Brain microvascular endothelial cell (primary cell): ENCODE data around the gene MAML3.

Experiments
- DNase-seq: peaks from one replicate; pipeline ENCODE4 v3.0.0-alpha.2; 2020
- H3K27ac ChIP-seq: fragments of 250-450 bp; sonication (Bioruptor Pico); 2 replicates; pipeline ENCODE4 v1.5.1; 2020; ENCODE audit warnings: mild to moderate bottlenecking, moderate library complexity
- H3K27me3 ChIP-seq: fragments of 250-450 bp; sonication (Bioruptor Pico); replicated peaks from 2 replicates; pipeline ENCODE4 v1.5.1; 2020; ENCODE audit warnings: mild to moderate bottlenecking
- H3K36me3 ChIP-seq: fragments of 250-450 bp; sonication (Bioruptor Pico); replicated peaks from 2 replicates; pipeline ENCODE4 v1.5.1; 2020; ENCODE audit warnings: mild to moderate bottlenecking
- H3K4me3 ChIP-seq: 2 replicates; pipeline ENCODE4 v1.5.1; 2011; ENCODE audit warnings: low read depth, mild to moderate bottlenecking, control low read depth, low read length, moderate library complexity
- CTCF ChIP-seq: IDR thresholded peaks from 2 replicates; pipeline ENCODE4 v1.5.1; 2011; ENCODE audit warnings: low read depth, mild to moderate bottlenecking, moderate library complexity, low read length, control low read depth, inconsistent platforms; ENCODE audit errors: missing control alignments
- in situ Hi-C: cut with HindIII; loops from 2 replicates; pipeline ENCODE4 v1.10.0; 2017; ENCODE audit warnings: low sequenced_read_pairs, low pct_ligation_motif_present

Gene MAML3

DNA sequence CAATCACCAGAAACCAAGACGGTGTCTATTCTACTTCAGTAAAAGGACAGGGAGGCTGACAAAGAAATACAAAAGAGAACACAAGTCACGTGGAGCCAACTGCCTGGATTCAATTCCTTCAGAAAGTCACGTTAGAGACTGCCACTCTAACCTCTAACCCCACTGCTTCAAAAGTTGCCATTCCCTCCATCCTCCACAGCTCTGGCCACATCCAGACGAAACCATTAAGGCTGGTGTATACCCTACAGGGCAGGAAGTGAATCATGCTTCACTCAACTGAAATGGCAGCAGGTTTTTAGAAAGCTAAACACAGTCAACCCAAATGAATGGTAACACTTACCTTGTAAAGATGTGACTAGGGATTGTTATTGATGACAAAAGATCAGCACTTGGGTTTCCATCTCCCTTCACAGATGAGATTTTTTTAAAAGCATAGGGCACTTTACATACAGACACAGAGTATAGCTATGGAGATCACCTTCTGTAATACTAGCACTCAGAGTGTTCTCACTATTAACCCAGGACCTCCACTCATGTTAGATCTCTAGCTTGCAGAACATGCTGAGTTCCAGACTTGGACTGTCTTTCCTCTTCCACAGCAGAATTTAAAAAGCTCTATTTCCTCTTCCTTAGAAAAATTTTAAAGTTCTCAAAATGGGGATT lies 37.4 kb downstream of the MAML3 start:
- no peaks in the 10 kb centered on the region for H3K27me3 ChIP-seq
- H3K36me3 ChIP-seq = no peaks in the 10 kb centered on the region
- TF ChIP-seq CTCF = no peak
- H3K4me3 ChIP-seq = no peak overlapping the region
- in situ Hi-C loops = no loop called here
- DNase-seq = no peak
- no peak overlapping the region for H3K27ac ChIP-seq

- Histone ChIP-seq H3K27ac (no peak overlapping the region), H3K27me3 (no peaks in the 10 kb centered on the region), H3K36me3 (no peaks in the 10 kb centered on the region), H3K4me3 (no peak overlapping the region)
- no peak for TF ChIP-seq CTCF
- DNase-seq = no peak
- in situ Hi-C loops = no loop called here
These were observed 38.8 kb downstream of the MAML3 start for GRCh38 chr4:140115140-140115539.

DNA sequence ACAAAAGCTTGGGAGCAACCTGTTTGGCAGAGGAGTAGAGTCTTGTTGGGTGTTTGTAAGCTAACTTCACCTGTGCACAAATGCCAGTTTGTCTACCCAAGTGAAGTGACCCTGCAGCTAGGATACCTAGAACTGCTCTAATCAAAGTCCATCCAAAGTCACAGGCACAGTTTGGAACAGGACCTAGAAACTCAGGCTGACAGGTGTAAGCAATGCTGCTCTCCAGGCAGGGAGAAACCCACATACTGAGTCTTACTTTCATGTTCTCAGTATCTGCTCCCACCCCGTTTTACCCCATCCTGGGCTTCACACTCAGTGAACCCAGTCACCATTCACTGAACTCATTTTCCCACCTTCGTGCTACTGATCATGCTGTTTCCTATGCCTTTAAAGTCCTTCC lies 40.3 kb downstream of the MAML3 start:
- Histone ChIP-seq H3K27ac (no peak overlapping the region), H3K27me3 (no peaks in the 10 kb centered on the region), H3K4me3 (no peak overlapping the region), H3K36me3 (no peaks in the 10 kb centered on the region)
- DNase-seq = no peak
- no peak for TF ChIP-seq CTCF
- in situ Hi-C loops = no loop called here

DNA sequence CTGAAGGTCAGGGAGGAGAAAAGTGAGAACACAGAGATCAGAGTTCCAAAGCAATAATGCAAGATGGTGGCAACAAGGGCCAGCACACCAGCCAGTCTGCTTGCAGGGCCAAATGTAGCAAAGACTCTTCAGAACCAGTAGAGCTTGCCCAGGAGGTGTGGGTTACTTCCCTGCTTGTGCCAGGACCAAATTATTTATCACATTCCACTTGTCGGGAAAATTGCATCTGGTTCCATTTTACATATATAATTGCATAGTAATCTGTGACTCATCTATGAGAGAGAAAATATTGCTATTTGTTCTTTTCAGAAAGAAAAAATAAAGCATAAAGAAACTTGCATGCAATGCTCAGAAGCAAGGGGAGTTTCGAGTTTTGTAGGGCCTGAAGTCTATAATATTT lies 41.4 kb downstream of the MAML3 start:
- H3K36me3 ChIP-seq = no peaks in the 10 kb centered on the region
- H3K27ac ChIP-seq = no peak overlapping the region
- no peaks in the 10 kb centered on the region for H3K27me3 ChIP-seq
- in situ Hi-C loops = no loop called here
- no peak overlapping the region for H3K4me3 ChIP-seq
- TF ChIP-seq CTCF = no peak
- DNase-seq = no peak

GRCh38 chr4:140111256-140111655 lies 42.7 kb downstream of the MAML3 start:
- Histone ChIP-seq H3K27ac (no peak overlapping the region), H3K4me3 (no peak overlapping the region), H3K27me3 (no peaks in the 10 kb centered on the region), H3K36me3 (no peaks in the 10 kb centered on the region)
- in situ Hi-C loops = no loop called here
- DNase-seq = no peak
- no peak for TF ChIP-seq CTCF

DNA sequence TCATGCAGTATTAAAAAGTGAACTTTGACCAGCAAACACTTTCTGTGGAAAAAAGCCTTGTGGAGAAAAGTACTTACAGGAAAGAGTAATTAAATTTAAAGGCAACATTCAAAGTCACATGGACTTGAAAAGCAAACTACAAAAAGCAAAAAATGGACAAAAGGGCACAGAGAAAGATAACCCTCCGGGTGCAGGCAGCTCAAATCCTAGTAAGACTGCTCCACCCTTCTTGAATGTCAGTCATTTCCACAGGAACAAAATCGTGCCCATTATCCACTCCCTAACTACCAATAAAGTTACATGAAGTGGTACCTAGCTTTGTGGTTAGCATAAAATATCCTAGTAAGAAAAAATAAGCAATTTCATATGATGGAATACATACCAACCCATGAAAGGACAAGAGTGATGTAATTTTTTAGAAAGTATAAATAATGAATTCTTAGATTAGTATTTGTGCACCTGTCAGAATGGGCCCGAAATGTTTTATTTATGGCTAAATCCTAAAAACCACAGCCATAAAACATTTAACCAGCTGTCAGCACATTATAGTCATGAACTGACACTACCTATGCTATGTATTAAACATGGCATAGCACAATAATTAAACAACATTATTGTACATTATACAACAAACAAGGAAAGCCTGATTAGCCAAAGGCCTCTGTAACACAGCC lies 43.3 kb downstream of the MAML3 start:
- H3K27ac ChIP-seq = no peak overlapping the region
- no peak for DNase-seq
- in situ Hi-C loops = no loop called here
- H3K27me3 ChIP-seq = no peaks in the 10 kb centered on the region
- no peak for TF ChIP-seq CTCF
- H3K4me3 ChIP-seq = no peak overlapping the region
- H3K36me3 ChIP-seq = no peaks in the 10 kb centered on the region
